ENCODE data around the gene KIF26A. TPM values are rescaled to one million over a fixed set of nuclear protein-coding genes. Genes with fewer than 3 reads are reported as not detected.

KIF26A gene
- total RNA-seq, 1 donor = not detected

GRCh38 chr14:104195361-104195760 lies 57.0 kb downstream of the KIF26A start:
- Histone ChIP-seq H3K27ac (ENCODE audit: low read depth, low read length) (no peak overlapping the region), H3K79me2 (ENCODE audit: insufficient read depth, low read length) (no peaks in the 10 kb centered on the region), H4K20me1 (ENCODE audit: insufficient read depth, low read length) (no peaks in the 10 kb centered on the region), H3K4me3 (ENCODE audit: insufficient read depth, low read length) (no peak overlapping the region), H3K4me2 (ENCODE audit: insufficient read depth, low read length) (no peak overlapping the region), H3K9me3 (ENCODE audit: low read depth, low read length) (no peaks in the 10 kb centered on the region), H2AFZ (ENCODE audit: low read length) (no peak overlapping the region), H3K36me3 (ENCODE audit: insufficient read depth, low read length) (no peaks in the 10 kb centered on the region), H3K27me3 (ENCODE audit: insufficient read depth, low read length) (no peaks in the 10 kb centered on the region), H3K4me1 (ENCODE audit: insufficient read depth, low read length) (no peaks in the 10 kb centered on the region)
- TF ChIP-seq CTCF (IDR thresholded peaks at IDR 0.05; ENCODE audit: extremely low read depth, low read depth, low read length) = no peak
- no peak for DNase-seq (ENCODE audit: insufficient read length, low spot score, missing footprints)

- no peak overlapping the region for H2AFZ ChIP-seq (ENCODE audit: low read length)
- H4K20me1 ChIP-seq (ENCODE audit: insufficient read depth, low read length) = no peaks in the 10 kb centered on the region
- TF ChIP-seq CTCF (IDR thresholded peaks at IDR 0.05; ENCODE audit: extremely low read depth, low read depth, low read length) = no peak
- no peak overlapping the region for H3K27ac ChIP-seq (ENCODE audit: low read depth, low read length)
- H3K4me2 ChIP-seq (ENCODE audit: insufficient read depth, low read length) = no peak overlapping the region
- no peak overlapping the region for H3K4me3 ChIP-seq (ENCODE audit: insufficient read depth, low read length)
- H3K9me3 ChIP-seq (ENCODE audit: low read depth, low read length) = no peaks in the 10 kb centered on the region
- no peaks in the 10 kb centered on the region for H3K79me2 ChIP-seq (ENCODE audit: insufficient read depth, low read length)
- no peaks in the 10 kb centered on the region for H3K4me1 ChIP-seq (ENCODE audit: insufficient read depth, low read length)
- H3K36me3 ChIP-seq (ENCODE audit: insufficient read depth, low read length) = no peaks in the 10 kb centered on the region
- DNase-seq (ENCODE audit: insufficient read length, low spot score, missing footprints) = peak; percentile 84
- no peaks in the 10 kb centered on the region for H3K27me3 ChIP-seq (ENCODE audit: insufficient read depth, low read length)
Measured at GRCh38 chr14:104195878-104196277, 57.5 kb downstream of the KIF26A start.

GRCh38 chr14:104196461-104197140 lies 58.2 kb downstream of the KIF26A start:
- H3K4me1 ChIP-seq (ENCODE audit: insufficient read depth, low read length) = no peaks in the 10 kb centered on the region
- H3K4me2 ChIP-seq (ENCODE audit: insufficient read depth, low read length) = no peak overlapping the region
- H3K4me3 ChIP-seq (ENCODE audit: insufficient read depth, low read length) = no peak overlapping the region
- H2AFZ ChIP-seq (ENCODE audit: low read length) = no peak overlapping the region
- H4K20me1 ChIP-seq (ENCODE audit: insufficient read depth, low read length) = no peaks in the 10 kb centered on the region
- H3K27me3 ChIP-seq (ENCODE audit: insufficient read depth, low read length) = no peaks in the 10 kb centered on the region
- TF ChIP-seq CTCF (IDR thresholded peaks at IDR 0.05; ENCODE audit: extremely low read depth, low read depth, low read length) = no peak
- H3K79me2 ChIP-seq (ENCODE audit: insufficient read depth, low read length) = no peaks in the 10 kb centered on the region
- no peaks in the 10 kb centered on the region for H3K36me3 ChIP-seq (ENCODE audit: insufficient read depth, low read length)
- no peak overlapping the region for H3K27ac ChIP-seq (ENCODE audit: low read depth, low read length)
- H3K9me3 ChIP-seq (ENCODE audit: low read depth, low read length) = no peaks in the 10 kb centered on the region
- no peak for DNase-seq (ENCODE audit: insufficient read length, low spot score, missing footprints)

GRCh38 chr14:104197449-104198247 lies 59.3 kb downstream of the KIF26A start:
- no peaks in the 10 kb centered on the region for H3K9me3 ChIP-seq (ENCODE audit: low read depth, low read length)
- no peak for DNase-seq (ENCODE audit: insufficient read length, low spot score, missing footprints)
- H3K79me2 ChIP-seq (ENCODE audit: insufficient read depth, low read length) = no peaks in the 10 kb centered on the region

More at GRCh38 chr14:104197449-104198247, 59.3 kb downstream of the KIF26A start:
- Histone ChIP-seq H3K27ac (ENCODE audit: low read depth, low read length) (no peak overlapping the region), H3K4me3 (ENCODE audit: insufficient read depth, low read length) (no peak overlapping the region), H2AFZ (ENCODE audit: low read length) (no peak overlapping the region), H3K4me1 (ENCODE audit: insufficient read depth, low read length) (no peaks in the 10 kb centered on the region), H3K36me3 (ENCODE audit: insufficient read depth, low read length) (no peaks in the 10 kb centered on the region), H3K4me2 (ENCODE audit: insufficient read depth, low read length) (no peak overlapping the region), H4K20me1 (ENCODE audit: insufficient read depth, low read length) (no peaks in the 10 kb centered on the region), H3K27me3 (ENCODE audit: insufficient read depth, low read length) (no peaks in the 10 kb centered on the region)
- no peak for TF ChIP-seq CTCF (IDR thresholded peaks at IDR 0.05; ENCODE audit: extremely low read depth, low read depth, low read length)
